Measurements from ENCODE around the gene BANP. TPM values are rescaled to one million over a fixed set of nuclear protein-coding genes. Genes with fewer than 3 reads are reported as not detected.
A peak's percentile ranks its signal among the peaks of the same experiment; 100 is the strongest.

Gene BANP
- total RNA-seq, 1 donor from 2014 or later, result 29.7 TPM

GRCh38 chr16:88068476-88069396, 117.5 kb downstream of the BANP start:
- no peaks in the 10 kb centered on the region for H3K9me3 ChIP-seq
- DNase-seq, result peak; percentile 30
- H3K36me3 ChIP-seq, result peaks cover 67% of the 10 kb centered on the region
- H3K4me3 ChIP-seq, result no peak overlapping the region
- no peaks in the 10 kb centered on the region for H3K4me1 ChIP-seq
- no peak for TF ChIP-seq CTCF (IDR thresholded peaks at IDR 0.05)
- no peak overlapping the region for H3K27ac ChIP-seq
- H3K27me3 ChIP-seq (ENCODE audit: low read depth), result no peaks in the 10 kb centered on the region
- intact Hi-C loops (cut with DNase I), result no loop called here
- ATAC-seq, result no peak

DNA sequence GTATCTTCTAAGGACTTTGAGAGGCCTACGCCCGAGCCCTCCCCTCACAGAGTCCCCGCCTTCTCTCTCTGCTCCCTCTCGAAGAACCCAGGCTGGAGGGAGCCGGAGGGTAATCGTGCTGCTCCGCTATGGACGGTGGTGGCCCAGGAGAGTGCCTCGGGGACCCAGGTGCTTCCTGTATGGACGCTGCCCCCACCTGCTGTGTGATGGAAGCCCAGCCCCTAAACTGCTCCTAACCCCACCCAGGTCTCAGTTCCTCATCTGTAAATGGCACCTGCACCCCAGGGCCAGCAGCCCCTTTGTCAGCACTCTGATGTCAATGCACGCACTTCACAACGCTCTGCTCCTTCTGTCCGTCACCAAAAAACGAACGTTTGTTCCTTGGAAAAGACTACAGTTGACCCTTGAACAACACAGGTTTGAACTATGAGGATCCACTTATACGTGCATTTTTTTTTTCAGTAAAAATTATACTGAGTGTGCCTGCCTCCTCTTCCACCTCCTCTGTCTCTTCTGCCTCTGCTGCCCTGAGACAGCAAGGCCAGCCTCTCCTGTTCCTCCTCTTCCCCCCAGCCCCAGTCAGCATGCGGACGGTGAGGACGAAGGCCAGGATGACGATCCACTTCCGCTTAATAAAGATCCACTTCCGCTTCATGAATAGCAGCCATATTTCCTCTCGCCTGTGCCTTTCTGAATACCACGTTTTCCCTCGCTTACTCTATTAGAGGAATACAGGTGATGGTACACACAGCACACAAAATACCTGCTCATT, 118.3 kb downstream of the BANP start:
- no peaks in the 10 kb centered on the region for H3K9me3 ChIP-seq
- H3K27me3 ChIP-seq (ENCODE audit: low read depth), result no peaks in the 10 kb centered on the region
- peaks cover 63% of the 10 kb centered on the region for H3K36me3 ChIP-seq
- ATAC-seq (peak in 1 of 2 donors; percentile 40), DNase-seq (peak; percentile 30)
- H3K4me3 ChIP-seq, result no peak overlapping the region
- no peaks in the 10 kb centered on the region for H3K4me1 ChIP-seq
- TF ChIP-seq CTCF (IDR thresholded peaks at IDR 0.05), result no peak
- H3K27ac ChIP-seq, result no peak overlapping the region
- intact Hi-C loops (cut with DNase I), result no loop called here

DNA sequence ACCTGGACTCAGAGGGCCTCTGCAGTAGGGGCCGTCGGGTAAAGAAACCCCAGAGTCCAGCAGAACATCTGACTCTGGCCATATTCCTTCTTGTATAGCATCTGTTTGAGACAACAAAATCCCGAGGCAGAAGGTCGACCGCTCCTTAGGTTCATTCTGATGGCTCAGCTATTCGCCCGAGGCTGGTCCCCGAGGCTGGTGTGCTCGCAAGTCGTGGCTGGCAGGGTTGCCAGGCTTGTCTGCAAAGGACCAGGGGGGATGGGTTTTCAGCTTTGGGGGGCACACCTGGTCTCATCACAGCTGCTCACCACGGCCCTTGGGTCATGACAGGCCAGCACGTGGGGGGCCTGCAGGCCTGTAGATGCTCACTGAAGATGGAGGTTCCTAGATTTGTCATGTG, 119.1 kb downstream of the BANP start:
- Histone ChIP-seq H3K27me3 (ENCODE audit: low read depth) (no peaks in the 10 kb centered on the region), H3K27ac (no peak overlapping the region), H3K4me3 (no peak overlapping the region), H3K4me1 (no peaks in the 10 kb centered on the region), H3K36me3 (peaks cover 55% of the 10 kb centered on the region), H3K9me3 (no peaks in the 10 kb centered on the region)
- DNase-seq (peak; percentile 31), ATAC-seq (no peak)
- TF ChIP-seq CTCF (IDR thresholded peaks at IDR 0.05), result no peak
- intact Hi-C loops (cut with DNase I), result no loop called here

- H3K27ac ChIP-seq, result no peak overlapping the region
- peaks cover 50% of the 10 kb centered on the region for H3K36me3 ChIP-seq
- no peak overlapping the region for H3K4me3 ChIP-seq
- no peak for TF ChIP-seq CTCF (IDR thresholded peaks at IDR 0.05)
- no peaks in the 10 kb centered on the region for H3K9me3 ChIP-seq
- intact Hi-C loops (cut with DNase I), result no loop called here
- no peaks in the 10 kb centered on the region for H3K4me1 ChIP-seq
- H3K27me3 ChIP-seq (ENCODE audit: low read depth), result no peaks in the 10 kb centered on the region
- ATAC-seq (no peak), DNase-seq (peak; percentile 33)
Measured at GRCh38 chr16:88070989-88071625, 119.9 kb downstream of the BANP start.

DNA sequence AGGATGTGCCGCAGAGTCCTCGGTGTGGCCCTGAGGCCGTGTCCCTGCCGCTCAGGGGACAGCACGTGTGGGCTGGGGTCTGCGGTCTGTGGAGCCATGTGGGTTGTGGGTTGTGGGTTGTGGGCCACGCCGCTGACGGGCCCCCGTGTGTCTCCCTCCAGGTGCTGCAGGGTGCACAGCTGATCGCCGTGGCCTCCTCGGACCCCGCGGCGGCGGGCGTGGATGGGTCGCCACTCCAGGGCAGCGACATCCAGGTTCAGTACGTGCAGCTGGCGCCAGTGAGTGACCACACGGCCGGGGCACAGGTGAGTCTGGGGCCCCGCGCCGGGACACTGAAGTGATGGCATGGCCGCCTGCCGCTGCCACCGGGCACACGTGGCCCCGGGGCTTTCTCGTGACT, 120.7 kb downstream of the BANP start:
- peak; percentile 22 for DNase-seq
- Histone ChIP-seq H3K36me3 (peaks cover 54% of the 10 kb centered on the region), H3K4me1 (no peaks in the 10 kb centered on the region), H3K27ac (no peak overlapping the region), H3K27me3 (ENCODE audit: low read depth) (no peaks in the 10 kb centered on the region), H3K4me3 (no peak overlapping the region), H3K9me3 (no peaks in the 10 kb centered on the region)
- no peak for ATAC-seq
- no peak for TF ChIP-seq CTCF (IDR thresholded peaks at IDR 0.05)
- intact Hi-C loops (cut with DNase I), result no loop called here

Measured in lower lobe of right lung (tissue), 2 donors.